Measurements from ENCODE around the gene SSC4D. TPM values are rescaled to one million over a fixed set of nuclear protein-coding genes. Genes with fewer than 3 reads are reported as not detected.
"Not testable (repeated sequence)": the region's sequence is repeated elsewhere in the genome, so short reads cannot be mapped to it uniquely, and the experiment has no call there.

SSC4D gene
- polyA plus RNA-seq (2012; ENCODE audit: insufficient read depth, insufficient read length), result 6.2 TPM

DNA sequence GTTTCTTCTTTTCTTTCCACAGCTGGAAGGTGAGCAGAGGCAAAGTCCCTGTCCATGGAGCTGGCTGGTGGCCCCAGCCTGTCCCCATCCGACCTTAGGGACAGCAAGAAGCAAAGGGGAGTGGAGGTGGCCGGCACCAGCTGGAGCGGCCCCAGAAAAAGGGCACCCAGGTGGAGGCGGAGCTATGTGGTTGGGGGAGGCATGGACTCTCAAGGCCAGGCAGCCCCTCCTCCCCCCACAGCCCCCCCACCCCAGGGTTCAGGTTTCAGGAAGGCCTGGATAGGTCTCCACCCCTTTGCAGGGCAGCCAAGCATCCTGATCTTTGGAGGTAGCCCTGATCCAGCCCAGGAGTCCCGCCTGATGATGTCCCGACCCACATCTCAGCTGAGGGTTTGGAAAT lies at the start of gene SSC4D:
Gene SSC4D, minus strand, starts transcription at position 161 of the 400 bp plus-strand sequence. CDS start 5,258 bp downstream, outside the sequence.
- DNase-seq (ENCODE audit: low read depth, low spot score), result no peak
- H3K4me3 ChIP-seq (ENCODE audit: low read length), result no peak within 1 kb of the TSS

DNA sequence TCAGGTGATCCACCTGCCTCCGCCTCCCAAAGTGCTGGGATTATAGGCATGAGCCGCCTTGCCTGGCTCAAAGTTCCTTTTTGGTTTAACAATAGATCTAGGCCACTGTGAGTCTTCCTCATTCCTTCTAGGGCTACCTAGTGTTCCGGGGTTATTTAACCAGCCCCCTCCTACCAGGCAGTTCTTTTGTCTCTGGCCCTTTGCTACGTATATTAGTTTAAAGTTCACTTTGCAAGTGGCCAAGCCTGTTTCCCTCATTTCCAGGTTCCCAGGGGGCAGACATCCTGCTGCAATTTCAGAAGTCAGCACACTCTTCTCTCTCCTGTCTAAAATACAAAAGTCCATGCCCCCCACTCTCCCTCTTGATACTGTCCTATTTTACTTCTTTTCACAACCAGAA lies 49.0 kb upstream of the SSC4D start:
- DNase-seq (ENCODE audit: low read depth, low spot score); H3K4me3 ChIP-seq (ENCODE audit: low read length): not testable (repeated sequence)

DNA sequence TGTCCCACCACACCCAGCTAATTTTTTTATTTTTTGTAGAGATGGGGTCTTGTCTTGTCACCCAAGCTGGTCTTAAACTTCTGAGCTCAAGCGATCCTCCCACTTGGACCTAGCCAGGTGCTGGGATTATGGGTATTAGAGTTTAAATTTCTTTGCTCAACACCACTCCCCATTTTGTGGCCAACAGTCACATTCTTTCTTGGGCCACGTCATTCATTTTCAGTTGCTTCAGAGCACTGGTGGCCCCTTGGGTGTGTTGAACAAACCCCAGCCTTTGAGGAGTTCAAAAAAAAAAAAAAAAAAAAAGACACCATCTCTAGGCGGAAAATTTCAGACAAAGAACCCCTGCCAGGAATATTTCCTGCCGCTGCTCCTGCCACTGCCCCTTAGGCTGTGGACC lies 47.5 kb upstream of the SSC4D start:
- not testable (repeated sequence) for H3K4me3 ChIP-seq (ENCODE audit: low read length); DNase-seq (ENCODE audit: low read depth, low spot score)

DNA sequence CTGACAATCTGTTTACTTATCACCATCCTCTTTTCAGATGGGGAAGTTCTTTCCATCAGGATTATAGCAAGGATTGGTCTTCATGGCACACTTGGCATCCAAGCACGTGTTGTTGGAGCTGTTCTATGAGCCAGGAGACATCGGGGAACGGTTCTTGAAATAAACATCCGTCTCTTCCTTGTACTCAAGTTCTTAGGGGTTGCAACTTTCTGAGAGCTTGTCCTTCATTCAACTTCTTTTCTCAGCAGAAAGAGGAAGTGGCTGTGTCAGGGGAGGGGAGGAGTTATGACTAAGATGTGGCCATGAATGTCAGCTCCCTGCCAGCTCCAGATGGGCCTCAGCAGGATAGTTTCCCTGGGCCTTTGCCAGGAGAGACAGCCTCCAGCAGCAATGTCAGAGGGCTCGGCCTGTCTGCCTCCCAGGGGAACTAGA lies 36.1 kb upstream of the SSC4D start:
- DNase-seq (ENCODE audit: low read depth, low spot score), result peak; percentile 44
- H3K4me3 ChIP-seq (ENCODE audit: low read length), result not testable (repeated sequence)

DNA sequence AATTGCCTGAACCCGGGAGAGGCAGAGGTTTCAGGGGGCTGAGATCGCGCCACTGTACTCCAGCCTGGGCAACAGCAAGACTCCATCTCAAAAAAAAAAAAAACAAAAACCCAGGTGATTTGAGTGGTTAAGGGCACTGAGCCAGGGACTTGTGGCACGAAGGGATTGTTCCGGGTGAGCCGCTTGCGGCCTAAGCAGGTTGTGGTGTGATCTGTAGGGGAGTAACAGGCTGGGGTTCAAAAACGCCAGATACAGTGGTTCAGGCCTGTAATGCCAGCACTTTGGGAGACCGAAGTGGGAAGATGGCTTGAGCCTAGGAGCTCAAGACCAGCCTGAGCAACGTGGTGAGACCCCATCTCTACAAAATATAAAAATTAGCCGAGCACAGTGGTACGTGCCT lies 34.3 kb upstream of the SSC4D start:
- DNase-seq (ENCODE audit: low read depth, low spot score), result peak; percentile 37
- not testable (repeated sequence) for H3K4me3 ChIP-seq (ENCODE audit: low read length)

DNA sequence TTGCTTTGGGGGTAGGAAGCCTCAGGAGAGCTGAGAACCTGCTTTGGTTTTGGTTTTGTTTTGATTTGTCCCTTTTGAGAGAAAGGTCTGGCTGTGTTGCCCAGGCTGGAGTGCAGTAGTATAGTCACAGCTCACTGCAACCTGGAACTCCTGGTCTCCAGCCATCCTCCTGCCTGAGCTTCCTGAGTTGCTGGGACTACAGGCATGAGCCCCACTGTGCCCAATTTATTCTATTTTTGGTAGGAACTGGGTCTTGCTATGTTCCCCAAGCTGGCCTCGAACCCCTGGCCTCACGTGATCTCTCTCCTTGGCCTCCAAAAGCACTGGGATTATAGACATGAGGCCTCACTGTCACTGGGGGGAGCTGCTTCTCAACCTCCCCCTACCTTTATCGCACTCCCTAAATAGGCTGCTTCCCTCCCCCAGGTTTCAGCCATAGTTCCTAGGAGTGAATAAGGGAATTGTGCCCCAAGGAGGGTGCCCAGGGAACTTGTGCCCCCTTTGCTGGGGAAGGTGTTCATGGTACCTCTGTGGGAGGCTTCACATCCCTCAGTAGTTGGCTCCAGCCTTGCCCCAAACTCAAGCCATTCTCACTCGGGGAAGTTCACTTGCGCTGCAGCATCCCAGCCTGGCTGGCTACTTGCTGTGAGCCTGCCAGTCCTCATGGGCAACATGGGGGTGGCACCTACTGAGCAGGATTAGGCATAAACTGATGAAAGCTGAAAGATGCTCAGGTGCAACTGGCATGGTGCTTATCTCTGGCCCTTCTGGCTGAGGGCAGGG lies 33.4 kb upstream of the SSC4D start:
- not testable (repeated sequence) for H3K4me3 ChIP-seq (ENCODE audit: low read length); DNase-seq (ENCODE audit: low read depth, low spot score)

DNA sequence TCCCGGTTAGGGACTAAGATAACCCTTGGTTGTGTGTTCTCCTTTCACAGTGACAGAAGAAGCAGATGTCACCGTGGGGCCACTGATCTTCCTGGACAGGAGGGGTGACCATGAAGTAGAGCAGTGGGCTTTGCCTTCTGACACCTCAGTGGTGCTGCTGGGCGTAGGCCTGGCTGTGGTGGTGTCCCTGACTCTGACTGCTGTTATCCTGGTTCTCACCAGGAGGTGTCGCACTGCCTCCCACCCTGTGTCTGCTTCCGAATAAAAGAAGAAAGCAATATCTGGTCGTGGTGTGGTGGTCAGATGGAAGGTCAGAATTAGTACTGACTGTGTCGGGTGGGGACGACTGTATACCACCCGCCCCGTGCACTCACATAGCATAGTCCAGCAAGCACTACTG lies 32.3 kb upstream of the SSC4D start:
- DNase-seq (ENCODE audit: low read depth, low spot score); H3K4me3 ChIP-seq (ENCODE audit: low read length): not testable (repeated sequence)

DNA sequence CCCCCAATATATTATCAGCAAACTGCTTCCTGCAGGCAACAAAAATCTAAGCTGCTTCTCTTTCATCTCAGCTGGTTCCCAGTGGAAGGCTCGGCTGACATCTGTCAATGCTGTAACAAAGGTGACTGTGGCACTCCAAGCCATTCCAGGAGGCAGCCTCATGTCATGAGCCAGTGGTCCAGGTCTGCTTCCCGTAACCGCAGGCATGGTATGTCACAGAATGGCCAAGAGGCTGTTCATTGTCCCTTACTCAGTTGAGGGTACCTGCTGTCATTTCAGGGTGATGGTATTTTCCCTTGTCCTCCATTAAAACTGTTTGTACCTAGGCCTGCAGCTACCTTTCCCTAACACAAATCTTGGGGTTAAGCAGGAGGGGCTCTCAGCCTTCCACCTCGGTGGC lies 30.9 kb upstream of the SSC4D start:
- not testable (repeated sequence) for H3K4me3 ChIP-seq (ENCODE audit: low read length); DNase-seq (ENCODE audit: low read depth, low spot score)

DNA sequence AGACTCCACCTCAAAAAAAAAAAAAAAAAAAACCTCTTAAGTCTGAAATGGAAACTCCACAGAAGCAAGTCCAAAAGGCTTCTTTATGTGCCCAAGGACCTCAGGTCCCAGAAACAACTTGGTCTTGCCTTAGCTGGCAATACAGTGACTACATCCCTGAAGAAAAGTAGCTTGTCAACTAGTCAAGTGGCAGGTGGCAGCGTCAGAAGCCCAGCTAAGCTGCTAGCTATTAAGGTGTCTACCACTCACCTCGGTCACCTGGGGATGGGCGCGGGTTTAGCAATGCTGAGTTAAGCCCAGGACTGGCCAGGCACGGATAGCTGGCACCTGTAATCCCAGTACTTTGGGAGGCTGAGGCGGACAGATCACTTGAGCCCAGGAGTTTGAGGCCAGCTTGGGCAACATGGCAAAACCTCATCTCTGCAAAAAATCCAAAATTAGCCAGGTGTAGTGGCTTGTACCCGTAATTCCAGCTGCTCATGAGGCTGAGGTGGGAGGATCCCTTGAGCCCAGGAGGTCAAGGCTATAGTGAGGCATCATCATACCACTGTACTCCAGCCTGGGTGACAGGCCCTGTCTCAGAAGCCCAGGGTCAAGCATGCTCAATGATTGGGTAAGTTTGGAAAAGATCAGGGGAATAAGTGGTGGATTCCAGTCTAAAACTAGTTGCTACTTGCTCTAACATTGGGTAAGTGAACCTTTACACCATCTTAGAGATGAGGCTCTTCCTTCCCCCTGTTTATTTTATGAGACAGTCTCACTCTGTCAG lies 29.8 kb upstream of the SSC4D start:
- not testable (repeated sequence) for H3K4me3 ChIP-seq (ENCODE audit: low read length); DNase-seq (ENCODE audit: low read depth, low spot score)

DNA sequence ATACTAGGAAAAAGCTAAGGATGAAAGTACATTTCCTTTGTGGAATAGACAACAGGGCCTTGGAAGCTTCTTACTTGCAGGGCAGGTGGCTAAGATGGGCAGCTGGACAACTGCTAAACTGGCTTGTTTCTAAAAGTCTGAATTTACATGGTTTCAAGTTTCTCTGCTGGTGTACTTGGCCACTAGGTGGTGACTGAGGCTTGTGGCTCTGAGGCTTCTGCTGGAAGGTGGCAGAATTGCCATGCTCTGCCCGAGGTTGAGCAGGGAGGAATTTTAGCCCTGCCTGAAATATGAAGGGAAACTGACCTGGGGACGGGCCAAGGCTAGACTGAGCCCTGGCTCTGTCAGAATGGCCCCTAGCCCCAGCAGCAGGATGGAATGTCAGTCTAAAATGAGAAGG lies 28.4 kb upstream of the SSC4D start:
- not testable (repeated sequence) for H3K4me3 ChIP-seq (ENCODE audit: low read length)
- DNase-seq (ENCODE audit: low read depth, low spot score), result peak; percentile 67

DNA sequence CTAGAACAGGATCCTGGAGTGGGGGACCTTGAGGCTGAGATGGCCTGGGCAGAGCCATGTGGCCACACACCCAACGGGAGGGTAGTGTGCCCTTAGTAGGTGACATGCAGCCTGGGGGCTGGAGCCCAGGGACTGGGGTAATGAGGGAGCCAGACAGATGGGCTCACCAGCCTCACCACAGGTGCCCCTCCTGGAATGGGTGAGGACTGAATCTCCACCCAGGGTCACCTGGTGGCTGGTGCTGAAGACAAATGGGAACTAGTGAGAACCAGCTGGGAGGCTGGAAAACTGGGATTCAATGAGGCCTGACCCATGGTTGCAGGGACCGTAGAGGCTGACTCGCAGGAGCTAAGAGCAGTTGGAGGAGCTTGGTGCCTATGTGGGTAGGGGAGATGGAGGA lies 21.3 kb upstream of the SSC4D start:
- DNase-seq (ENCODE audit: low read depth, low spot score), result no peak
- no peak overlapping the region for H3K4me3 ChIP-seq (ENCODE audit: low read length)

DNA sequence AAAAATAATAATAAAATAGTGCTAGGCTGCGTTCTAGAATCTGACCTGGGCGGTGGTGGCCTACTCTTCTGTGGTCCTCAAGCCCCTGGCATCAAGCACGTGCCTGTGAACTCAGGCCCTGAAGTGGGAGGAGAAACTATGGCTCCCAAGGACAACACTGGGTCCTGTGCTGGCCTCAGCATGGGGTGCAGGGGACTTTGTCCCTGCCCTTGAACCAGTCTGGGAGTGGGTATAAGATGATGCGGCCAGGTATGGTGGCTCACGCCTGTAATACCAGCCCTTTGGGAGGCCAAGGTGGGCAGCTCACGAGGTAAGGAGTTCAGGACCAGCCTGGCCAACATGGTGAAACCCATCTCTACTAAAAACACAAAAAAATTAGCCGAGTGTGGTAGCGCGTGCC lies 20.7 kb upstream of the SSC4D start:
- no peak overlapping the region for H3K4me3 ChIP-seq (ENCODE audit: low read length)
- DNase-seq (ENCODE audit: low read depth, low spot score), result no peak

DNA sequence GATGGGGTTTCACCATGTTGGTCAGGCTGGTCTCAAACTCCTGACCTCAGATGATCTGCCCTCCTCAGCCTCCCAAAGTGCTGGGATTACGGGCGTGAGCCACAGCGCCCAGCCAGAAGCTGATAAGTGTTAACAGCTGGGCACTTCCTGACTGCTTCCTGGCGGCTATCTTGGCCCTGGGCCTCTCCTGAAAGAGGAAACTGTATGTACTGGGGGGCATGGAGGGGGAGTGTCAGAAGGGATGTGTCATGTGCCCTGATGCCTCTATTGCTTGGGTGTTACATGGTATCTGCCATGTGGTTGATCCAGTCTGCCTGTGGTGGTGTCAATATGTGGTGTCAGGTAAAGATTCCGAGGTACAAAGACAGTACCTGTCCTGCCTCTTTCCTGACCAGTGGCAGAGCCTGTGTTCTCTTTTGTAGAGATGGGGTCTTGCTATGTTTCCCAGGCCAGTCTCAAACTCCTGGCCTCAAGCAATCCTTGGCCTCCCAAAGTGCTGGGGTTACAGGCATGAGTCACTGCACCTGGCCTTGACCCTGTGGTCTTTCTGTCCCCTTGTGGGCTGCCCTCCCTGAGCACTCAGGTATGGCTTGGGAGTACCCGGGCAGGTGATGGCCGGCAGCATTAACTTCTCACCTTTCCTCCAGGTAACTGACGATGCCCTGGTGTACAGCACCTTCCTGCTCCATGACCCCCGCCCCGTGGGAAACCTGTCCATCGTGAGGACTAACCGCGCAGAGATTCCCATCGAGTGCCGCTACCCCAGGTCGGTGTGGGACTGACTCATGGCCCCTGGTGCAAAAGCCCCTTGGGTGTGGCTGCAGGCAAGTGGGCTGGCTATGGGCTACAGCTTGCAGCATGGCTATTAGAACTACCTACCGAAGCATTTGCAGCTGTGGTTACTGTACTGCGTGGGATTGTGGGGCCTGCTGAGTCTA lies 19.6 kb upstream of the SSC4D start:
- H3K4me3 ChIP-seq (ENCODE audit: low read length), result no peak overlapping the region
- no peak for DNase-seq (ENCODE audit: low read depth, low spot score)

DNA sequence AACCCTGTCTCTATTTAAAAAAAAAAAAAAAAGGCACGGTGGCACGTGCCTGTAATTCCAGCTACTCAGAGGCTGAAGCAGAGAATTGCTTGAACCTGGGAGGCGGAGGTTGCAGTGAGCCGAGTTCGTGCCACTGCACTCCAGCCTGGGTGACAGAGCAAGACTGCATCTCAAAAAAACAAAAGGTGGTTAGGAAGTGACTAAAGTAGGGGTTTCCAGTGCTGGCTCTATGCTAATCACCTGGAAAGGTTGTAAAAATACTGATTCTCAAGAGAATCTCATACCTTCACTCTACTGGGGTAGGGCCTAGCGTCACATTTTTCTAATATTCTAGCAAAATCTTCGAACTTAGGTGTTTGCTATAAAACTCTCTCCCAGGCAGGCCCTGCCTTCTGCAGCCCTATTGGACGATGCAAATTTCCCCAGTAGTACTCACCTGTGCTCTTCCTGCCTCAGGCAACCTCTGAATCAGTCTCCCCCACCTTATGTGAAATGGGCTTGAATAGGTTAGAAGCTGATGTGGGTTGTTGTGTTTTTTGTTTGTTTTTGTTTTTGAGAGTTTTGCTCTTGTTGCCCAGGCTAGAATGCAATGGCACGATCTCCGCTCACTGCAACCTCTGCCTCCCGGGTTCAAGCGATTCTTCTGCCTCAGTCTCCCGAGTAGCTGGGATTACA lies 18.8 kb upstream of the SSC4D start:
- DNase-seq (ENCODE audit: low read depth, low spot score), result no peak
- H3K4me3 ChIP-seq (ENCODE audit: low read length), result no peak overlapping the region

DNA sequence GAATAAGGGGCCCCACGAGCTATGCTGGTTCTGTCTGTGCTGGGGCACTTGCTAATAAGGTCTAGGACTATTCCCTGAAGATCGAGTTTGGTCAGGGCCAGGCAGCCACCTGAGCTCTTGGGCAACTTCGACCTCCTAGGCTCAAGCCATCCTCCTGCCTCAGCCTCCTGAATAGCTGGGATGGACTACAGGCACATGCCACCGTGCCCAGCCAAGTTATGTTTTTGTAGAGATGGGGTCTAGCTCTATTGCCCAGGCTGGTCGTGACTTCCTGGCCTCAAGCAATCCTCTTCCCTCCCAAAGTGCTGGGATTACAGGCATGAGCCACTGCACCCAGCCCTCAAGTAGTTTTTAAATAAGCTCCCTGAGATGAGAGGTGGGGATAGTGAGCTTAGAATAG lies 18.1 kb upstream of the SSC4D start:
- no peak overlapping the region for H3K4me3 ChIP-seq (ENCODE audit: low read length)
- DNase-seq (ENCODE audit: low read depth, low spot score), result no peak

DNA sequence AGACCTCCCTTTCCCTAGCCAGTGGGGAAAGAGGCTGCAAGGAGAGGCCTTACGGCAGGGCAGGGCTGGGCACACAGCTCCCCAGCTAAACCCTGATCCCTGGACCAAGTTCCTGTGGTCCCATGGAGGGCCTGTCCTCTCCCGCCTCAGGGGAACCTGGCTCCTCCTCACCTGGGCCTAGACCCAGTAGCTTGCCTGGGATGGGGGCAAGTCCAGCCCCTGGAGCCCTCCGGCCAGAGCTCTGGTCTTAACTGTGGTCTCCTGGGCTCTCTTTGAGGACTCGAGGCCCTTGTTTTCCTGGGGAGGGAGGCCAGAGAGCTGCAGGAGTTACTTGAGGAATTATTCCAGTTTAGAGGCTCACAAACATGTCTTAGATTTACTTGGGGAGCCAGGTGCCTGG lies 16.7 kb upstream of the SSC4D start:
- DNase-seq (ENCODE audit: low read depth, low spot score), result no peak
- no peak overlapping the region for H3K4me3 ChIP-seq (ENCODE audit: low read length)

DNA sequence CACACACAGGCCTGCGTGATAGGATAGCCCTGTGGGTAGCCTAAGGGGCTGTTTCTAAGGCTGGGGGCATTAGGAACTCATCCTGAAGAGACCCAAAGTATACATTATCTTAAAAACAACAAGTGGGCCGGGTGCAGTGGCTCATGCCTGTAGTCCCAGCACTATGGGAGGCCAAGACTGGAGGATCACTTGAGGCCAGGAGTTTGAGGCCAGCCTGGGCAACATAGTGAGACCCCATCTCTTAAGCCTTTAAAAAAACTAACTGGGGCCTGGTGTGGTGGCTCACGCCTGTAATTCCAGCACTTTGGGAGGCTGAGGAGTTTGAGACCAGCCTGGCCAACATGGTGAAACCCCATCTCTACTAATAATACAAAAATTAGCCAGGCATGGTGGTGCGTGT lies 16.1 kb upstream of the SSC4D start:
- not testable (repeated sequence) for DNase-seq (ENCODE audit: low read depth, low spot score); H3K4me3 ChIP-seq (ENCODE audit: low read length)

DNA sequence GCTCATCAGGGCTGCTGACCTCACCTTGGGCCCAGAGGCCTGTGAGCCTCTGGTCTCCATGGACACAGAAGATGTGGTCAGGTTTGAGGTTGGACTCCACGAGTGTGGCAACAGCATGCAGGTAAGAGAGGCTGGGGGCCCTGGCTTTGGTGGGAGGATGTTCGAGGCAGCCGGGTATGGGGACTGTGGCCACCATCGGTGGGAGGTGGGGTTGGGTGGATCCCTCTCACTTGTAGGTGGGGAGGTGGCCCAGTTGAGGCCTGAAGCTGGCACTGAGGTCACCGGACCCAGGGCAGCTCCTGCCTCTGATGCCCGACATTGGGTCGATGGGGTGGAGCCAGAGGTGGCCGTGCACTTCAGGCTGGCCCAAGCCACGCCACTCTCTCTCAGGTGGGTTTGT lies 15.7 kb upstream of the SSC4D start:
- no peak for DNase-seq (ENCODE audit: low read depth, low spot score)
- H3K4me3 ChIP-seq (ENCODE audit: low read length), result no peak overlapping the region

All from Jurkat, Clone E6-1 (cell line).